SIG-M5 treated with dmso at 0.1 percent for 504 hours (cell line): ENCODE results near the gene TRIM28.

Source experiments
- DNase-seq: peaks from one replicate; lab custom pipeline; 2025; ENCODE audit not compliant: unreplicated experiment; lab: John Stamatoyannopoulos, UW

The TRIM28 gene

DNA sequence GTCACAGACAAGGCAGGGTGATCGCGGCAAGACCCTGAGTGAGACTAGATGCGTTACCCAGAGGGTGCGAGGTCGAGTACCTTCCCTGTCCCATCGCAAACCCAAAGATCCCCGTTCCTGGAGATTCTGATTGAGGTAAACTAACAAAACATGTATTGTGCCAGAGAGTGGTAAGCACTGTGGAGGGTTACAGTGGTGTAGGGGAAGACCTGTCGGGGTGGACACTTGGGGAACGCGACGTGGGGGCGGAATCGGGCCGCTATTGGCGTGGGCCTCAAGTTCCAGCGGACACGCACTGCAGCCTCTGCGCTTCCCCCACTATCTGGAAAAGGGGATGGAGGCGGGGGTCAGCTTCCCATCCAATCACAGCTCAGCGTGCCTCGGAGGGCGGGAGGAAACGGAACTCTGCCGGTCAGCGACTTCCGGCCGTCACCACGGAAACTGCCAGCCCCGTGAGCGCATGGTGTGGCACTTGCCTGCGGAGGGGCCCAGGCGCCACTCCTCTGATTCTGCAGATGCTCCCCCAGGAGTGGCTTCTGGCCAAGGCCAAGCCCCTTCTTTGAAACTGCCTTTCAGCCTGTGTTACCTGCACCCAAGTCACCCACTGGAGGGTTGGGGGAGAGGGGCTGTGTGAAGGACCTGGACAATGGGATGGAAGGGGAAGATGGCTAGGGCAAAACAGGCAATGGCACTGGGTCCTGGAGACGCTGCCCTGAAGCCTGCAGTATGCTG is 15.6 kb downstream of the TRIM28 start:
- no peak for DNase-seq

DNA sequence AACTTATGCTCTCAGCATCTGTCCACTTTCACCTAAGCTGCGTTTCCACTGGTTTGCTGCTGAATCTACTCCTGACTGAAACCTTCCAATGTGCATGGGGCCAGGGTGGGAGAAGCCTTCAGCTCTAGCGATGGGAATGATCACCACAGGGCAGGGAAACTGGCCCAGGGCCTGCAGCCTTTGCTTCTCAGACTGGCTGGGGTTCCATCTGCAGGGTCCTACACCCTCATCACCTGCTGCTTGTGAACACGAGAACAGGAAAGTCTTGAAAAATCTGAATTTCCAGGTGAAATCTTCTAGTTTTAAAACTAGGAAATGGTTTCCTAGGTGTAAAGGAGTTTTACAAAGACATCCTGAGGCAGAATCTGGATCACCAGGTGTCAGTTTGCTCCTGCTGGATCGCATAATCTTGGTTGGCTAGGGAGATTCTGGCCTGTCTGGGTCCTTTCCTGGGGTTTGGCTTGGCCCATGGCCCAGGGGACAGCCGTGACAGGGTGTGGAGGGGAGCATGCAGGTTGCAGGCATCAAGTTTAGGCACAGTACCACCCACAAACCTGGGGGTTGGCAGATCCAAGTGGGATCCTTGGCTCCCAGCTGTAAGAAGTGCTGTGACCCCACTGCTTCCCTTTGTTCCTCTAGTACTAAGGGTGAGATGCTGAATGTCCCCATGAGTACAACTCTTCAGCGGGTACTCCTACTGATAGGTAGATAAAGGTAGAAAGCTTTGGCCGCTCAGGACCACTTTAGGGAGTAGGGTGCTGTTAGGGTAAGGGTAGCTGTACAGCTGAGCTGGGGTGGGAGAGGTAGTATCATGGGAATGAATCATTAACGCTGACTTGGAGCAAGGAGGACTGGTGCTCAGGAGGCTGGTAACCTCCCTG is 16.4 kb downstream of the TRIM28 start:
- DNase-seq, result no peak

DNA sequence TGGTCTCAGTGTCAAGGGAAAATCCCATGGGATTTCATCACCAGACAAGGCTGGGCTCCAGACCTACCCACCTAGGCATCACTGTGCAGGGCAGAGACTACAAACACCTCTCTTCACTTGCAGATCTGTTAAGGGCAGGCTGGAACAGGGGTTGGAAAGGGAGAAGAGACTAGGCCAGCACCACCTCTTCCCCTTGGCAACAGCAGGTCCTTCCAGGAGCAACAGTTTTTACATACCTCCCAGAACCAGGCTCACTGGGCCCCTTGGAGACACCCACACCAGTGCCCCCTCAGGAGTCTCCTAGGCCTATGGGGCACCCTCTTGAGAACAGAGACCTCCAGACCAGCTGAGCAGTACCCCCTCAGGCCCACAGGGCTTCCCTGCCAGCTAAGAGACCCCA is 17.1 kb downstream of the TRIM28 start:
- DNase-seq, result no peak

DNA sequence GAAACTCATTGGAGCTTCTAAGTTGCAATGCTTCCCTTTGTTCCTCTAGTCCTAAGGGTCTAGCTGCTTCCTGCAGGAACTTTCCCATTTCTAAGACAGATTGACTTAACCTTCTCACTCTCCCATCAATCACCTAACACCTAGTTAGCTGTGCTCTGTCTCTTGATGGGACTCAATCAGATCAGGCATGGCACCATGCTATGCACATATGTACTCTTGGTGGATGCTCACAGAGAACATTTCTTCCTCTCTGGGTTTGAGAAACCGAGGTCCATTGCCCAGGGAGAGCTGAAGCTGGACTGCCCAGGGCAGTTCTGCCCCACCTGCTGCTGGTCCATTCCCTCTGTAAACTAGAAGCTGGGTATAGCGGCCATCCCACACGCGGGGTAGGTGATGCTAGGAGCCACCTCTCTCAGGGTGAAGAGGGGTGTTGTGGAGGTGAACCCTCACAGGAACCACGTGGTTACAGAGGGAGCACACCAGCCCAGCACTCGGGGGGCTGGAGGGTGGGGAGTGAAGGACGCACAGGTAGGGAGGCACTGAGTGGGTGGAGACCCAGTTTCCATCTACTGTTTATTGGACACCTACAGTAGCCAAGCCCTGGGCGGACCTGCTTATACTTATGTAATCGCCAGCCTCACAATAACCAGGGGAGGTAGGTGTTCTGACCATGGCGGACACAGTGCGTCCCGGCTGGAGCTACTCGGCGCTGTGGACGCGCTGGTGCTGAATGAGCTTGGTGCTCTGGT is 17.7 kb downstream of the TRIM28 start:
- no peak for DNase-seq

DNA sequence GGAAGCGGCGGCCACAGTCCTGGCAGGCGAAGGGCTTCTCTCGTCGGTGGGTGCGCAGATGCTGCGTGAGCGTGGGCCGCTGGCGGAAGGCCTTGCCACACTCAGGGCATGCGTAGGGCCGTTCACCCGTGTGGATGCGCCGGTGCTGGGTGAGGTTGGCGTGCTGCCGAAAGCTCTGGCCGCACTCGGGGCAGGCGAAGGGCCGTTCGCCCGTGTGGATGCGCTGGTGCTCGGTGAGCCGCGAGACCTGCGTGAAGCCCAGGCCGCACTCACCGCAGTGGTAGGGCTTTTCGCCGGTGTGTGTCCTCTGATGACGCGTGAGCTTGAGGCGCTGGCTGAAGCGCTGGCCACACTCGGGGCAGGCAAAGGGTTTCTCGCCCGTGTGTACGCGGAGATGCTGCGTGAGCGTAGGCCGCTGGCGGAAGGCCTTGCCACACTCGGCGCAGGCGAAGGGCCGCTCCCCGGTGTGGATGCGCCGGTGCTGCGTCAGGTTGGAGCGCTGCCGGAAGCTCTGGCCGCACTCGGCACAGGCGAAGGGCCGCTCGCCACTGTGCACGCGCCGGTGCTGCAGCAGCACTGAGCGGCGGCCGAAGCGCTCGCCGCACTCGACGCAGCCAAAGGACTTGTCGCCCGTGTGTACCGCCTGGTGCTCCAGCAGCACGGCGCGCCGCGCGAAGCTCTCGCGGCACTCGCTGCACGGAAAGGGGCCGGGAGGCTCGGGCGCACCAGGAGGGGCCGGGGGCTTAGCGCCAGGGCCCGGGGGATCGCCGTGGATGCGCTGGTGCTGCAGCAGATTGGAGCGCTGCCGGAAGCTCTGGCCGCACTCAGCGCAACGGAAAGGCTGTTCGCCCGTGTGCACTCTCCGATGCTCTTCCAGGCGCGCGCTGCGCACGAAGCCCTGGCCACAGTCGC is 18.5 kb downstream of the TRIM28 start:
- no peak for DNase-seq

DNA sequence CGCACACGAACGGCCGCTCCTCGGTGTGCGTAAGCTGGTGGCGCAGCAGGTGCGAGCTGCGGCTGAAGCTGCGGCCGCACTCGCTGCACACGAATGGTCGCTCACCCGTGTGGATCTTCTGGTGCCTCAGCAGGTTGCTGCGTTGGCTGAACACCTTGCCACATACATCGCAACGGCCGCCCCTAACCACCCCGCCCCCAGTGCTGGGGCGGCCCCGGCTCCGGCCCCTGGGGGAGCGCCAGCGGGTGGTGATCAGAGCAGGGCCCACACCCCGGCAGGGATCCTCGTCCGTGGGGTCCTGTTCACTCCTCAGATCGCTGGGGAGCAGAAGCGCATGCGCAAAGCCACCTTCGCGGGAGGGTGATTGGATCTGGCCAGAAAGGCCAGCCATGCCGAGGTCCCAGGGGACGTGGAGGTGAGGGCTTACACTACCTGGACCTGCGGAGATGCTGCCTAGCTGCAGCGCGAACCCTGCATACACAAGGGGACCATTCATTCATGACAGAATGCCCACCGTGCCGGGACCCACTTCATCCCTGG is 19.2 kb downstream of the TRIM28 start:
- no peak for DNase-seq

DNA sequence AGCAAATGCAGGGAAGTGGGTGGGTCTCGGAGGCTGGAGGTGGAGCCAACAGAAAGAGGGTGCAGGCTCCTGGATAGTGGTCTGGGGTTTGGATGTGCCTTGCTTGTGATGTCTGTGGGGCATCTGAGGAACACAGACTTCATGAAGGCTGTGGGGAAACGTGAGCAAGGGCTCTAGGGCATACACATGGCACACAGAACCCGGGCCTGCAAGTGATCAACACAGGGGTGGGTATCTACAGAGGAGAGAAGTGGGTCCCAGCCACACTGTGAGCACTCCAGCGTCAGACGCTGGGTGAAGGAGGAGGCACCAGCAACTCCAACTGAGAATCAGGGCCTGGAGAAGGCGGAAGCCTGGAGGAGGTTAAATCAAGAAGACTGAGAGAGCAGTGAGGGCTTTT is 20.0 kb downstream of the TRIM28 start:
- no peak for DNase-seq

DNA sequence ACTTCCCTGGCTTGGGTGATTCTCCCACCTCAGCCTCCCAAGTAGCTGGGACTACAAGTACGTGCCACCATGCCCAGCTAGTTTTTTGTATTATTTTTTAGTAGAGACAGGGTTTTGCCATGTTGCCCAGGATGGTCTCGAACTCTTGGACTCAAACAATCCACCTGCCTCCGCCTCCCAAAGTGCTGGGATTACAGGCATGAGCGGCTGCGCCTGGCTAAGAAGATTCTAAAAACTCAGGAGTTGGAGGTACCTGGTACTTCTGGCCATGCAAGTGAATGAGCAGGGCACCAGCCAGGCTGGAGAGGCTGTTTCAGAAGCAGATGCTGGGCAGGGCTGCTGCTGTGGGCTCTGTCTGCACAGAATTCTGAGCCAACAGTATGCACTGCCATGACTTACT is 23.1 kb downstream of the TRIM28 start:
- no peak for DNase-seq

DNA sequence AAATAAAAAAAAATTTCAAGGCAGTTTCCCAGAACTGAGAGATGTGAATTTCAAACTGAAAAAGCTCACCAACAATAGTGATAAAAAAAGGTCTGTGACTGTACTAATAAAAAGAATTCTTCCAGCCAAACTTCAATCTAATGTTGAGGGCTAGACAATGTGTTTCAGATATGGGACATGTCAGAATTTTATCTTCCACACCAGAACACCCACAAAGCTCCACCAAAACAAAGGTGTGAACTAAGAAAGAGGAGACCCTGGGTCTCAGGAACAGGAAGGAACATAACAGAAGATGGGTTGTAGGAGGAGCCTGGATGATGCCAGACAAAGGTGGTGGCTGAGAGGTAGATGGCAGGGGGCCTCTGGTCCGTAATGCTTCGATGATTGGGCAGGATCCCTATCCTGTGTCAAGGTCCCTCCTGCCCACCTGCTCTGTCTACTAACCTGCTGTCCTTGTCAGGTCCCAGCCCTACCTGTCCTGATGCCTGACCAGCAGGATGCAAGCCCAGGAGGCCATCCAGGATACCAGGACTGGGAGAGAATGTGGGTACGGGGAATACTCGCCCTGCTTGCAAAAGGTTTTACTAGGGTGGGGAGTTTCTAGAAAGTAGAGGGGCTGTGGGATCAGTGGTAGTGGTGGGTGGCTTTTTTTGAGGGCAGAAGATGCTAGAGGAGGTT is 24.7 kb downstream of the TRIM28 start:
- DNase-seq, result no peak

DNA sequence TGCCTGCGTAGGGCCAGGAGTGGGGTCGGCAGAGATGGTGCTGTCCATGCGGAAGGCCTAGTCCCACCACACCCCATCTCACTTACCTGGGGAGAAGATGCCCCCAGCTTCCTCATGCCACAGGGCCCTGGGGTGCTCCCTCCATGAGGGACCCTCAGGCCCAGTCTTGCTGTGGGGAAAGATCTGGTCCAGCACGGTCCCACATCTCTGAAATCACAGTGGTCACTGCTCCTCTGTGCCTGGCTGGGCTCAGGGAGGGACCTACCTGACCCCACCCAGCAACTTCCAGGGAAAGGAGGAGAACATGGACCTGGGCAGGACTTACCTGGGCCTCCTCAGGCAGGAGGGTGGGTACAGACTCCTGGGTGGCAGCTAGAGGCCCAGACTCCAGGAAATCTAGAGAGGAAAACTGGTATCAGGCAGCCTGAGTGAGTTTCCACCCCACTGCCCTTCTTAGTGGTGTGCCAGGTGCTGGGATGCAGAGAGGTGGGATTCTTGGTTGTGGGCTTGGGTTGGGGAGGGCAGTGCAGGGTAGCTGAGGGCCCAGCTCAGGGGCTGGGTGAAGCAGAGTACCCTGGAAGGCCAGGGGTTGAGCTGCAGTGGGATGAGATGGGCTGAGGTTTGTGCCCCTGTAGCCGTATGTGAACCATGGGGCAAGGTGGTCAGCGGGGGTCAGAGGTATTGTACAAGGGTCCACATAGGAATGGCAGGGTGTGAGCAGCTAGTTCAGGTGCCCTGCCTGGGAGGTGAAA is 25.5 kb downstream of the TRIM28 start:
- no peak for DNase-seq

DNA sequence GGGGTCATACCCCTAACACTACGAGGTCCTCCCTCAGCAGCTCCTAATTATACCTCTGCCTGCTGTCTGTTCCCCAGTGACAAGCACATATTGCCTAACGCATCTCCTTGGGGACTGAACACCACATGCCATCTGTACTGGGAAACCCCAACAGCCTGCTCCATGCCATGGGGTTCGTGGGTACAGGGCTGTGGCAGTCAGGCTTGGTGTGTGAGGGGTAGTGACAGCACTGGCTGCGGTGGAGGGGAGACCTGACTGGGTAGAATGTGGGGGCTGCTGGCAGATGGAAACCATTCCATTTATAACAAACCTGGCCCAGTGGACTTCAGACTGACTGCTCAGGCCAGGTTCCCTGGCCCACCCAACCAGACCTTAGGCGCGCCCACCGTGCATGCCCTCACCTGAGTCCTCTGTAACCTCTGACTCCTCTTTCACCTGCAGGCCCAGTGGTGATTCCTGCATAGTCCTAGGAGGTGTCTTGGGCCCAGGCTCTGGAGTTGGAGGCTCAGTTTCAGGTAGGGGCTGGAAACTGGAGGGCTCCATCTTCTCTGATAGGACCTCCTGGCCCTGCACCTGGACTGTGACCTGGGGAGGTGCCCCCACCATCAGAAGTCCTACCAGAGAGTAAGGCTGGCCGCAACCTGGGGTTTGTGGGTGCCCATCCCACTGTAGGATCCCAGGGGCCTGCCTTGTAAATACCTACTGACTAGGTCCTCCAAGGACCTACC is 26.2 kb downstream of the TRIM28 start:
- no peak for DNase-seq

DNA sequence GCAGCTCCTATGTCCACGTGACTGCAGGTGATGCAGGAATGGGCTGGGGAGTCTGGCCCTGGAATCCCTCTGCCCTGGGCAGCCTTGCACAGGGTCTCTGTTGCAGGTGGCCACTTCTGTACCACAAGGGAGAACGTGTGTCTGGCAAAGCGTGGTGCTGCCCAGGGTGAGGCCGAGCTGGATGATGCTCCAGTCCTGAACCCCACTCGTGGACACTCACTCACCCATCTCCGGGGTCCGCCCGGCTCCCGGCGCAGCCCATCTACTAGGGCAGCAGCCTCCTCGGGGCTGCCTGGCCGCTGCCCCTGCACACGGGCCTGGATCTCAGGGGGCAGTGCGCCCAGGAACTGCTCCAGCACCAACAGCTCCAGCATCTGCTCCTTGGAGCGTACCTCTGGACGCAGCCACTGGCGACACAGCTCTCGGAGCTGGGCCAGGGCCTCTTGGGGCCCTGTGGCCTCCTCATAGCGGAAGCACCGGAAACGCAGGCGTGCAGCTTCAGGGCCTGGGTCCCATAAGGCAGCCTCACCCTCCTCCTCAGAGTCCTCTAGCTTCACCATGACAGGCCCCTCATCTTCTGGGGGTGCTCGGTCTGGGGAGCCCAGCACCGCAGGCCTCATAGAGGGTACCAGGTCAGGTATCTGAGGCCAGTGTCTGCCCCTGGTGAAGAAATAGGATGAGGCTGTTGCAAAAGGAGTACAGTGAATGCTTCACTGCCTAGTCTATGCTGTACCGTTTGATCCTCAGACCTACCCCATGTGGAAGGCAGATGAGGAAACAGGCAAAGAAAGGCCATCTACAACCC is 27.1 kb downstream of the TRIM28 start:
- DNase-seq, result no peak

DNA sequence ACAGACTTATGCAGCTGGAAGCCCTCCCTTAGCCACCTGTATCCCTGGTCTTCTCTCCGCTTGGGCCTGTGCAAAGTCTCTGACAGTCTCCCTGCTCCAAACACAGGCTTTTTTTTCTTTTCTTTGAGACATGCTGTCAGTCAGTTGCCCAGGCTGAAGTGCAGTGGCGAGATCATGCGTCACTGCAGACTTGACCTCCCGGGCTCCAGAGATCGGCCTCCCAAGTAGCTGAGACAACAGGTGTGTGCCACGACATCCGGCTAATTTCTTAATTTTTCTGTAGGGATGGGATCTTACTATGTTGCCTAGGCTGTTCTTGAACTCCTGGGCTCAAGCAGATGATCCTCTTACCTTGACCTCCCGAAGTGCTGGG is 27.7 kb downstream of the TRIM28 start:
- no peak for DNase-seq

DNA sequence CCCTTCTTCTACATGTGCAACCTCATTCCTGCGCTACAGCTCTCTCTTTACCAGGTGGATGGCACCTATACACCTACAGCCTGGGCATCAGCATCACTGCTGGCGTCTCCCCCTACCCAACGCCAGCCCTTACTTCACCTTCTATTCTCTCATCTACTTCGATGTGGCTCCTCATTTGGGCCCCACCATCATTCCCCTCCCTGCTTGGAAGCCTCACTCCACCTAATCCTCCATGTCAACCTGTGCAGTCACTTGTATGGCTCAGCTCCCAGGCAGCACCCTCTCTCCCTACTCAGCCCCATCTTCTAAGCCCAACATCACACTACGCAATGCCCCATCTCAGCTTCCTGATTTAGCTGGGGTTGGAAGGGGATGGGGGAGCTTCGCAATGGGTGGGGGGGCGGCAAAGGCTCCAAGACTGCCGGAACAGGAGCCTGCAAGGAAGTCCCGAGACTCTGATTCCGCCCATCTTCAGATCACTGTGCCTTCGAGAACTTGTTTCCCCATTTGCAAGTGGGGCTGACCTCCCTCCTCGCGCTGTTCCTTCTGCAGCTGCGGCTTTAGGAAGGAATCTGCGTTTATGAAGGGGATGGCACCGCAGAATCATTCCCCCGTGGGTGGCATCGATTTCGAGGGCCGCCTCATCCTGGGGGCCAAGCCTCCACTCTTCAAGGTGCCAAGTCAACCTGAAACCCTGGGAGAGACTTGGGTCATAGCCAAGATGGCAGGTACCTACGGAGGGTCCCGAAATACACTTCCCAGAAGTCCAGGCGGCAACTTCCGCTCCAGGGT is 28.4 kb downstream of the TRIM28 start:
- DNase-seq, result no peak

DNA sequence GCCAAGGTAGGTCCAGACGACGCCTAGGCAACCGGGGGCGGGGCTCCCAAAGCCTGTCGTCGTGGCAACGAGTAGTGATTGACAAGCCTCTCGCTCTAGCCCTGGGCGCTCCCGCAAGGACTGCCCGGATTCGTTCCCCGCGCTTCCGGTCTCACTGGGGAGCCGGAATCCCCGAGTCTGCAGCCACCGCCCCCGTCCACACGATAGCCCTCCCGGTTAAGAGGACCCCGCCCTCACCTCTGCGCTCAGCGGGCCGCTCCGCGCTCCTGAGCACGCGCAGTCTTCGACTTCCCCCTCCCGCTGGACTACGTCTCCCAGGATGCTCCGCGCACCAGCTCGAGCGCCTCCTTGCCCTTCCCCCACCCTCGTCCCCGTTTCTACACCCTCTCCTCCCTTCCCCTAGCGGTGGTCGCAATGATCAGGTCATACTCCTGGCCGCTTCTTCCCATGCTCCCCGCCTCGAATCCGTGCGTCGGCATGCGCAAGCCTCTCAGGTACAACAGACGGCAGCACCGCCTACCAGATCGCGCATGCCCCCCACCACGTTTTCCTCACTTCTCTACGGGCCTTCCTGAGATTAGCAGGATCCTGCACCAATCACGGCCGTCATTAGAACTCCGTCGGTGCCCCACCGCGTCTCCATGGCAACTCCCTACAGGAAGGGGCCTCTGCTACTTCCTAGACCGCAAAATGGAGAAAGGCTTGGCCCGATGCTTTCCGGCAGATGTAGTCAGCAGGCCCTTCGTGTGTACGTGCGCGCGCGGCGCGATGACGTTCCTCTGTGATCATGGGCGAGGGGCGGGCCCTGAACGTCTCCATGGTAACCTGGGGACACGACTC is 29.2 kb downstream of the TRIM28 start, which contains the start of gene MZF1:
MZF1 (minus strand) TSS at position 518 of the 840 bp plus-strand sequence. CDS start 1,946 bp downstream, outside the sequence.
- DNase-seq, result no peak

DNA sequence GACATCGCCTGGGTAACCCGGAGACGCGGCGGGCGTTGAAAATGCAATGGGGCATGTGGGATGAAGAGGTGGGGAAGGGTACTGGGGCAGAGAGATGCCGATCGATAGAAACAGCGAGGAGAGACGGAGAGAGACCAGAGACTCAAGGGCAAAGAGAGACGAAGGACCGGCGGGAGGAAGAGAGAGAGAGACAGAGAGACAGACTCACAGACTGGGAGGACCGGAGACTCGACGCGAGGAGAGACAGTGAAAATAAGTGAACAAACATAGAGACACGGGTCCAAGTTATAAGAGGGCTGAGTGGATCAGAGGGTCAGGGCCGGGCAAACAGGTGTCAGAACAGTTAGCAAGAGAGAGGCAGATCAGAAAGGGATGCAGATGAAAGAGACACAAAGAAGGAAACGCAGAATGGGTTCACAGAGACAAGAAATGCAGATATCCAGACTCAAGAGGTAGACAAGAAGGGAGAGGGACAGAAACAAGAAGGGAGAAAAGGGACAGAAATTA is 29.8 kb downstream of the TRIM28 start:
- no peak for DNase-seq
